ENCODE results near the gene CEP152.
"Not testable (repeated sequence)": the region's sequence is repeated elsewhere in the genome, so short reads cannot be mapped to it uniquely, and the experiment has no call there.

GRCh38 chr15:48854434-48854833, 43.6 kb upstream of the CEP152 start:
- TF ChIP-seq GABPA (IDR thresholded peaks at IDR 0.05; ENCODE audit: low read depth); CTCF (IDR thresholded peaks at IDR 0.05; ENCODE audit: insufficient read depth, low read length); REST (IDR thresholded peaks at IDR 0.05; ENCODE audit: insufficient replicate concordance, low read depth); POLR2AphosphoS5 (IDR thresholded peaks at IDR 0.05; ENCODE audit: low read depth): not testable (repeated sequence)
